Gastroesophageal sphincter (tissue), 3 donors: ENCODE results near the gene DCBLD1.

Source experiments
- POLR2A ChIP-seq, 2 donors: fragments of 450-650 bp; IDR thresholded peaks; one replicate each; pipeline ENCODE4 v1.6.1; 2017; ENCODE audit warnings: antibody characterized with exemption in 2 of 2, mild to moderate bottlenecking in 2 of 2, moderate library complexity in 1 of 2
- TF ChIP-seq, protein P1 (sequence below), 4 experiments: fragments of 200-600 bp in 2 of 4; fragments of 450-650 bp in 2 of 4; sonication (generic) in 1 of 4; IDR thresholded peaks; one replicate each; pipeline ENCODE4 v1.5.1; 2017 to 2019; ENCODE audit warnings: antibody characterized with exemption in 4 of 4, mild to moderate bottlenecking in 2 of 4, moderate library complexity in 2 of 4

DNA sequence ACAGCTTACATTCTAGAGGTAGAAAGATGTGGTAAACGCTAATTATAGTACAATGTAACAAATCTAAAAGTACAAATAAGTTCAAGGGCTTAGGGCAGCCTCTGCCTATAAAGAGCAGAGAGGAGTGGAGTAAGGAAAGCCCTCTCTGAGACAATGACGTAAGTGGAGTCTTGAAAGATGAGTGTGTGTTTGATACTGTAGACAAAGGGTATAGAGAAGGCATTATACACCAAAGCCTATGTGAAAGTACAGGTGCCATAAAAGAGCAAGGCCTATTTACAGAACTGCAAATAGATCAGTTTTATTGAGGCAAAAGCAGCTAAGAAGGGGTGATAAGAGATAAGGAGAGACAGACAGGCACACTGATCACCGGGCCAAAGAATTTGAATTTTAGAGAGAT lies 108.9 kb downstream of the DCBLD1 start:
- TF ChIP-seq, protein P1, sequence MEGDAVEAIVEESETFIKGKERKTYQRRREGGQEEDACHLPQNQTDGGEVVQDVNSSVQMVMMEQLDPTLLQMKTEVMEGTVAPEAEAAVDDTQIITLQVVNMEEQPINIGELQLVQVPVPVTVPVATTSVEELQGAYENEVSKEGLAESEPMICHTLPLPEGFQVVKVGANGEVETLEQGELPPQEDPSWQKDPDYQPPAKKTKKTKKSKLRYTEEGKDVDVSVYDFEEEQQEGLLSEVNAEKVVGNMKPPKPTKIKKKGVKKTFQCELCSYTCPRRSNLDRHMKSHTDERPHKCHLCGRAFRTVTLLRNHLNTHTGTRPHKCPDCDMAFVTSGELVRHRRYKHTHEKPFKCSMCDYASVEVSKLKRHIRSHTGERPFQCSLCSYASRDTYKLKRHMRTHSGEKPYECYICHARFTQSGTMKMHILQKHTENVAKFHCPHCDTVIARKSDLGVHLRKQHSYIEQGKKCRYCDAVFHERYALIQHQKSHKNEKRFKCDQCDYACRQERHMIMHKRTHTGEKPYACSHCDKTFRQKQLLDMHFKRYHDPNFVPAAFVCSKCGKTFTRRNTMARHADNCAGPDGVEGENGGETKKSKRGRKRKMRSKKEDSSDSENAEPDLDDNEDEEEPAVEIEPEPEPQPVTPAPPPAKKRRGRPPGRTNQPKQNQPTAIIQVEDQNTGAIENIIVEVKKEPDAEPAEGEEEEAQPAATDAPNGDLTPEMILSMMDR (IDR thresholded peaks at IDR 0.05) = no peak
- no peak for TF ChIP-seq POLR2A (IDR thresholded peaks at IDR 0.05)
